Adrenal gland (tissue), 12 donors: Measurements from ENCODE around the gene CECR2. TPM values are rescaled to one million over a fixed set of nuclear protein-coding genes. Genes with fewer than 3 reads are reported as not detected.

ENCODE experiments used
- DNase-seq, 7 donors: peaks; one replicate each; pipeline ENCODE4 v3.0.0-alpha.2; 2019 to 2020
- H3K27ac ChIP-seq, 5 donors: fragments of 200-600 bp; sonication (generic) in 4 of 5; 1 replicate in 3 of 5; 2 replicates in 2 of 5; pipeline versions ENCODE4 v1.5.1 to v1.8.0; 2016 to 2020; ENCODE audit warnings: mild to moderate bottlenecking in 1 of 5
- H3K27me3 ChIP-seq: fragments of 200-600 bp; 2 replicates; pipeline ENCODE4 v1.8.0; 2021
- H3K36me3 ChIP-seq, 2 donors: fragments of 200-600 bp; replicated peaks in 1 of 2; 1 replicate in 1 of 2; 2 replicates in 1 of 2; pipeline versions ENCODE4 v1.5.1 to v1.8.0; 2018 to 2022
- H3K4me1 ChIP-seq, 2 donors: fragments of 200-600 bp; replicated peaks in 1 of 2; 1 replicate in 1 of 2; 2 replicates in 1 of 2; pipeline versions ENCODE4 v1.5.1 to v1.8.0; 2018 to 2021
- H3K4me3 ChIP-seq, 4 donors: fragments of 200-600 bp; sonication (generic) in 3 of 4; one replicate each; pipeline ENCODE4 v1.5.1; 2016 to 2018
- H3K9me3 ChIP-seq, 3 donors: fragments of 200-600 bp; sonication (generic) in 1 of 3; replicated peaks in 1 of 3; 1 replicate in 2 of 3; 2 replicates in 1 of 3; pipeline versions ENCODE4 v1.5.1 to v1.8.0; 2016 to 2021
- POLR2A ChIP-seq, 2 donors: fragments of 450-650 bp; IDR thresholded peaks; one replicate each; pipeline ENCODE4 v1.6.1; 2017; ENCODE audit warnings: antibody characterized with exemption in 2 of 2, mild to moderate bottlenecking in 2 of 2, moderate library complexity in 1 of 2
- WGBS, 4 donors: extraction: QIAGEN DNeasy Blood & Tissue Kit in 2 of 4; methylation state at CpG; one replicate each; pipeline versions ENCODE4 v1.1.5 to v1.1.7; 2013 to 2017; 5-methylcytosine and 5-hydroxymethylcytosine counted together
- intact Hi-C, 2 donors: fragments of 100-400 bp; cut with DNase I; formaldehyde crosslinking; loops; one replicate each; pipeline versions ENCODE4 v1.14.1 to v1.15.0; 2022 to 2023
- polyA plus RNA-seq, 3 donors: library from polyadenylated mRNA; stranded (reverse); fragments of 200-250 nt in 2 of 3; fragments of 350-450 nt in 1 of 3; fragmentation: Illumina TruSeq in 1 of 3; extraction: RNeasy Lipid Tissue Mini Kit (QIAGEN cat#74804) in 1 of 3; gene quantifications; one replicate each; pipeline ENCODE4 v1.2.3, GENCODE V29; 2013 to 2014
- total RNA-seq, 9 donors: library from RNA; depleted of rRNA in 4 of 9; stranded (reverse); fragments of >200 nt in 4 of 9; fragments of 120-200 nt in 1 of 9; fragmentation: NEBNext Ultra II Directional in 1 of 9; extraction: Animal tissue kit (Norgen Biotek cat#: 25700) in 1 of 9; gene quantifications; one replicate each; pipeline versions ENCODE4 v1.1.0 to v1.2.4, GENCODE V29; 2013 to 2023
- TF ChIP-seq, protein P1 (sequence below), 6 experiments: fragments of 450-650 bp in 4 of 6; fragments of 200-600 bp in 2 of 6; sonication (generic) in 1 of 6; IDR thresholded peaks; 1 replicate in 5 of 6; 2 replicates in 1 of 6; pipeline versions ENCODE4 v1.5.1 to v1.8.0; 2016 to 2021; ENCODE audit warnings: antibody characterized with exemption in 6 of 6, mild to moderate bottlenecking in 2 of 6, moderate library complexity in 1 of 6
- donor health status: healthy with polysubstance abuse.
- donor health status: Bipolar disorder and iron deficiency.
- donor health status: DM: yes; HTN: yes; CAD: no.
- donor health status: DM: no; HTN: no; CAD: no.
- donor health status: DM: no; HTN: no; CAD: no.
- donor health status: DM: yes; HTN: yes; CAD: no.

CECR2 gene
- total and polyA plus RNA-seq, 12 donors = 0.20 to 1.7 (median 0.67) TPM

DNA sequence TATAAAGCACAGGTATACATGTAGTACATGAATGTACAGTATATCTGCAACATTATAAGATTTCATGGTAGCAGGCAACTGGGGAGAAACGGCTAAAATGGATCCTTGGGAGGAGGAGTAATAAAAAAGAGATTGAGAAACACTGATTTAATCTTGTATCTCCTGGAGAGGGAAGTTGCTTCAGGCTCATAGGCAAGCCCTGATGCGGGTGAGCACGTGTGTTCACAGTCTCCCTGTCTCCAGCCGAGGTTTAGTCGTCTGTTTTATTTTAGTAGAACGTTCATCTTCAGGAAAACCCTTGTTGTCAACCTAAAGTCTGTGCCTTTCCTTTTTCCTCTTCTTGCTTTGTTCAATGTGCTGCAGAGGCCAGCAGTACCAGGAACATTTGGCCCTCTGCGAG is 172.2 kb downstream of the CECR2 start:
- intact Hi-C loops = no loop called here
- no peaks in the 10 kb centered on the region for H3K4me1 ChIP-seq
- H3K27me3 ChIP-seq = no peaks in the 10 kb centered on the region
- TF ChIP-seq, protein P1, sequence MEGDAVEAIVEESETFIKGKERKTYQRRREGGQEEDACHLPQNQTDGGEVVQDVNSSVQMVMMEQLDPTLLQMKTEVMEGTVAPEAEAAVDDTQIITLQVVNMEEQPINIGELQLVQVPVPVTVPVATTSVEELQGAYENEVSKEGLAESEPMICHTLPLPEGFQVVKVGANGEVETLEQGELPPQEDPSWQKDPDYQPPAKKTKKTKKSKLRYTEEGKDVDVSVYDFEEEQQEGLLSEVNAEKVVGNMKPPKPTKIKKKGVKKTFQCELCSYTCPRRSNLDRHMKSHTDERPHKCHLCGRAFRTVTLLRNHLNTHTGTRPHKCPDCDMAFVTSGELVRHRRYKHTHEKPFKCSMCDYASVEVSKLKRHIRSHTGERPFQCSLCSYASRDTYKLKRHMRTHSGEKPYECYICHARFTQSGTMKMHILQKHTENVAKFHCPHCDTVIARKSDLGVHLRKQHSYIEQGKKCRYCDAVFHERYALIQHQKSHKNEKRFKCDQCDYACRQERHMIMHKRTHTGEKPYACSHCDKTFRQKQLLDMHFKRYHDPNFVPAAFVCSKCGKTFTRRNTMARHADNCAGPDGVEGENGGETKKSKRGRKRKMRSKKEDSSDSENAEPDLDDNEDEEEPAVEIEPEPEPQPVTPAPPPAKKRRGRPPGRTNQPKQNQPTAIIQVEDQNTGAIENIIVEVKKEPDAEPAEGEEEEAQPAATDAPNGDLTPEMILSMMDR (IDR thresholded peaks at IDR 0.05) = no peak
- no peak for TF ChIP-seq POLR2A (IDR thresholded peaks at IDR 0.05)
- no peaks in the 10 kb centered on the region for H3K36me3 ChIP-seq
- 70 to 84% (median 77%) methylated on average over 7 of the region's 7 CpGs for WGBS, 4 donors
- H3K9me3 ChIP-seq = no peaks in the 10 kb centered on the region
- no peak for DNase-seq
- no peak overlapping the region for H3K27ac ChIP-seq
- no peak overlapping the region for H3K4me3 ChIP-seq

DNA sequence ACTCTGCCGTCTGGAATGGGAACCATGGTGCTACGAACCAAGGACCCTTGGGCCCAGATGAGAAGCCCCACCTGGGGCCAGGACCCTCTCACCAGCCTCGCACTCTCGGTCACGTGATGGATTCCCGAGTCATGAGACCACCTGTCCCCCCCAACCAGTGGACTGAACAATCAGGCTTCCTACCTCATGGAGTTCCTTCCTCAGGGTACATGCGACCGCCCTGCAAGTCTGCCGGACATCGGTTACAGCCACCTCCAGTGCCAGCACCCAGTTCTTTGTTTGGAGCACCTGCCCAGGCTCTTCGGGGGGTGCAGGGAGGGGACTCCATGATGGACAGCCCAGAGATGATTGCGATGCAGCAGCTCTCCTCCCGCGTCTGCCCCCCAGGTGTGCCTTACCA is 173.2 kb downstream of the CECR2 start:
- no peaks in the 10 kb centered on the region for H3K27me3 ChIP-seq
- H3K36me3 ChIP-seq = no peaks in the 10 kb centered on the region
- intact Hi-C loops = no loop called here
- no peaks in the 10 kb centered on the region for H3K9me3 ChIP-seq
- TF ChIP-seq POLR2A (IDR thresholded peaks at IDR 0.05) = no peak
- TF ChIP-seq, protein P1 (IDR thresholded peaks at IDR 0.05) = no peak
- DNase-seq = no peak
- H3K27ac ChIP-seq = no peak overlapping the region
- no peaks in the 10 kb centered on the region for H3K4me1 ChIP-seq
- 85 to 97% (median 90%) methylated on average over 4 to 14 of the region's 14 CpGs for WGBS, 4 donors
- no peak overlapping the region for H3K4me3 ChIP-seq

DNA sequence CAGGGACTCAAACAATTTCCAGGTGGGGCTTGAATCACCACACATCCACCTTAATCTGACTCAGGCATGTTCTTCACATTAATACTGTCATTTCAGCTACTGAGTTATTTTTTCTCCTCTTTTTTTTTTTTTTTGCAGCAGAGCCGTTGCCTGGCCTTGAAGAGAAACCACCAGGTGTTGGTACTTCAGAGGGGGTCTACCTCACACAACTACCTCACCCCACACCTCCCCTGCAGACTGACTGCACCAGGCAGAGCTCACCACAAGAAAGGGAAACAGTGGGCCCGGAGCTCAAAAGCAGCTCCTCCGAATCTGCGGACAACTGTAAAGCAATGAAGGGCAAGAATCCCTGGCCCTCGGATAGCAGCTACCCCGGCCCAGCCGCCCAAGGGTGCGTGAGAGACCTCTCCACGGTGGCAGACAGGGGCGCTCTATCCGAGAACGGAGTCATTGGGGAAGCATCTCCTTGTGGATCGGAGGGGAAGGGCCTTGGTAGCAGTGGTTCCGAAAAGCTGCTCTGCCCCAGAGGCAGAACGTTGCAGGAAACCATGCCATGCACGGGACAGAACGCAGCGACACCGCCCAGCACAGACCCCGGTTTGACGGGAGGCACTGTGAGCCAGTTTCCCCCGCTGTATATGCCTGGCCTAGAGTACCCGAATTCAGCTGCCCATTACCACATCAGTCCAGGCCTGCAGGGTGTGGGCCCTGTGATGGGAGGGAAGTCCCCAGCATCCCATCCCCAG is 178.9 kb downstream of the CECR2 start:
- intact Hi-C loops = no loop called here
- Histone ChIP-seq H3K4me3 (no peak overlapping the region), H3K36me3 (no peaks in the 10 kb centered on the region), H3K9me3 (no peaks in the 10 kb centered on the region), H3K4me1 (no peaks in the 10 kb centered on the region), H3K27me3 (no peaks in the 10 kb centered on the region), H3K27ac (no peak overlapping the region)
- 86 to 92% (median 89%) methylated on average over 17 to 23 of the region's 23 CpGs for WGBS, 4 donors
- no peak for TF ChIP-seq POLR2A (IDR thresholded peaks at IDR 0.05)
- TF ChIP-seq, protein P1 (IDR thresholded peaks at IDR 0.05) = no peak
- DNase-seq = no peak

DNA sequence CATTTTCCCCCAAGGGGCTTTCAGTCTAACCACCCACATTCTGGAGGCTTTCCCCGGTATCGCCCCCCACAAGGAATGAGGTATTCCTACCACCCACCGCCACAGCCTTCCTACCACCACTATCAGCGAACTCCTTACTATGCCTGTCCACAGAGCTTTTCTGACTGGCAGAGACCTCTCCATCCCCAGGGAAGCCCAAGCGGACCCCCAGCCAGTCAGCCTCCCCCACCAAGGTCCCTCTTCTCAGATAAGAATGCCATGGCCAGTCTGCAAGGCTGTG is 179.4 kb downstream of the CECR2 start:
- Histone ChIP-seq H3K9me3 (no peaks in the 10 kb centered on the region), H3K27me3 (no peaks in the 10 kb centered on the region), H3K27ac (no peak overlapping the region), H3K36me3 (no peaks in the 10 kb centered on the region), H3K4me1 (no peaks in the 10 kb centered on the region), H3K4me3 (no peak overlapping the region)
- intact Hi-C loops = no loop called here
- WGBS, 4 donors = 89 to 98% (median 94%) methylated on average over 5 of the region's 5 CpGs
- TF ChIP-seq, protein P1 (IDR thresholded peaks at IDR 0.05) = no peak
- TF ChIP-seq POLR2A (IDR thresholded peaks at IDR 0.05) = no peak
- DNase-seq = no peak
